WTC11 (cell line): ENCODE data around the gene WDR55. TPM values are rescaled to one million over a fixed set of nuclear protein-coding genes. Genes with fewer than 3 reads are reported as not detected.
"Not testable (repeated sequence)": the region's sequence is repeated elsewhere in the genome, so short reads cannot be mapped to it uniquely, and the experiment has no call there.

Experiments
- ATAC-seq: fragments of 200-7000 bp; cut with Tn5 transposase; 2 replicates; pipeline ENCODE4 v1.10.0; 2021; ENCODE audit warnings: mild to moderate bottlenecking, moderate library complexity
- CTCF ChIA-PET: fragments of 300-600 bp; sonication (Branson Sonifier 250); formaldehyde crosslinking; loops from one replicate; lab custom pipeline; 2021; ENCODE audit warnings: antibody characterized with exemption; lab: Charles Lee
- POLR2A ChIA-PET: fragments of 350-600 bp; sonication (Branson Sonifier 250); formaldehyde crosslinking; loops from one replicate; lab custom pipeline; 2021; ENCODE audit warnings: antibody characterized with exemption; lab: Charles Lee
- DNase-seq: peaks from one replicate; pipeline ENCODE4 v3.0.0; 2021; ENCODE audit warnings: low spot score
- H3K27ac Mint-ChIP-seq: 2 replicates; pipeline ENCODE4 v1.8.0; 2021; ENCODE audit warnings: mixed read lengths
- H3K27me3 Mint-ChIP-seq: 2 replicates; pipeline ENCODE4 v1.8.0; 2021; ENCODE audit warnings: low read depth, mild to moderate bottlenecking, moderate library complexity, mixed read lengths
- H3K36me3 Mint-ChIP-seq: 2 replicates; pipeline ENCODE4 v1.8.0; 2021; ENCODE audit warnings: mixed read lengths
- H3K4me1 Mint-ChIP-seq: 2 replicates; pipeline ENCODE4 v1.8.0; 2022; ENCODE audit warnings: mixed read lengths
- H3K4me3 Mint-ChIP-seq: 2 replicates; pipeline ENCODE4 v1.8.0; 2021; ENCODE audit warnings: mild to moderate bottlenecking, moderate library complexity, mixed read lengths
- H3K9me3 Mint-ChIP-seq: 2 replicates; pipeline ENCODE4 v1.8.0; 2021; ENCODE audit warnings: mixed read lengths
- E2F5 ChIP-seq: sonication (generic); formaldehyde crosslinking; IDR thresholded peaks from 2 replicates; pipeline ENCODE4 v1.8.1; 2022; ENCODE audit warnings: mild to moderate bottlenecking, moderate library complexity, missing genetic modification reagents
- FOXP1 ChIP-seq: sonication (generic); formaldehyde crosslinking; IDR thresholded peaks from 2 replicates; pipeline ENCODE4 v1.8.0; 2022; ENCODE audit warnings: missing genetic modification reagents, mild to moderate bottlenecking, moderate library complexity, borderline replicate concordance
- IRF2 ChIP-seq: sonication (generic); formaldehyde crosslinking; IDR thresholded peaks from 2 replicates; pipeline ENCODE4 v1.8.0; 2022; ENCODE audit warnings: low read depth, missing genetic modification reagents, borderline replicate concordance
- MAX ChIP-seq: sonication (generic); formaldehyde crosslinking; IDR thresholded peaks from 2 replicates; pipeline ENCODE4 v1.8.0; 2022; ENCODE audit warnings: mild to moderate bottlenecking, missing genetic modification reagents
- MLX ChIP-seq: sonication (generic); formaldehyde crosslinking; IDR thresholded peaks from 2 replicates; pipeline ENCODE4 v1.8.1; 2023; ENCODE audit warnings: mild to moderate bottlenecking, missing genetic modification reagents, moderate library complexity
- OVOL2 ChIP-seq: fragments of 250-450 bp; sonication (Bioruptor Pico); IDR thresholded peaks from 2 replicates; pipeline ENCODE4 v1.9.0; 2021; ENCODE audit warnings: mild to moderate bottlenecking, borderline replicate concordance
- PRDM15 ChIP-seq: sonication (generic); formaldehyde crosslinking; IDR thresholded peaks from 2 replicates; pipeline ENCODE4 v1.8.0; 2022; ENCODE audit warnings: missing genetic modification reagents
- SMAD4 ChIP-seq: sonication (generic); formaldehyde crosslinking; IDR thresholded peaks from 2 replicates; pipeline ENCODE4 v1.8.0; 2022; ENCODE audit warnings: mild to moderate bottlenecking, missing genetic modification reagents
- ZMAT4 ChIP-seq: fragments of 250-450 bp; sonication (Bioruptor Pico); IDR thresholded peaks from 2 replicates; pipeline ENCODE4 v1.9.0; 2021; ENCODE audit warnings: mild to moderate bottlenecking
- ZNF138 ChIP-seq: sonication (generic); formaldehyde crosslinking; conservative IDR thresholded peaks from 2 replicates; pipeline ENCODE4 v1.8.1; 2022; ENCODE audit warnings: mild to moderate bottlenecking, moderate library complexity, missing genetic modification reagents
- ZNF219 ChIP-seq: sonication (generic); formaldehyde crosslinking; IDR thresholded peaks from 2 replicates; pipeline ENCODE4 v1.8.0; 2023; ENCODE audit warnings: missing genetic modification reagents, mild to moderate bottlenecking, borderline replicate concordance
- ZNF281 ChIP-seq: sonication (generic); formaldehyde crosslinking; IDR thresholded peaks from 2 replicates; pipeline ENCODE4 v1.8.0; 2023; ENCODE audit warnings: mild to moderate bottlenecking, missing genetic modification reagents
- ZNF317 ChIP-seq: sonication (generic); formaldehyde crosslinking; IDR thresholded peaks from 2 replicates; pipeline ENCODE4 v1.8.1; 2023; ENCODE audit warnings: low read depth, mild to moderate bottlenecking, moderate library complexity, missing genetic modification reagents, borderline replicate concordance
- ZNF512 ChIP-seq: sonication (generic); formaldehyde crosslinking; IDR thresholded peaks from 2 replicates; pipeline ENCODE4 v1.8.1; 2022; ENCODE audit warnings: missing genetic modification reagents, borderline replicate concordance
- ZNF532 ChIP-seq: fragments of 250-450 bp; sonication (Bioruptor Pico); IDR thresholded peaks from 2 replicates; pipeline ENCODE4 v1.9.0; 2021; ENCODE audit warnings: mild to moderate bottlenecking, borderline replicate concordance
- total RNA-seq: library from RNA; stranded (reverse); gene quantifications from 3 replicates; pipeline ENCODE4 v1.2.3, GENCODE V29; 2021

The WDR55 gene
- total RNA-seq, 1 experiment from 2014 or later: 25.3 TPM

- ATAC-seq (no peak), DNase-seq (no peak)
- Mint-ChIP-seq H3K9me3 (no peaks in the 10 kb centered on the region), H3K27ac (no peak overlapping the region), H3K4me1 (peaks cover 4% of the 10 kb centered on the region; the same call in 1 of the 2 replicates), H3K36me3 (no peaks in the 10 kb centered on the region), H3K27me3 (no peaks in the 10 kb centered on the region), H3K4me3 (no peak overlapping the region)
- TF ChIP-seq E2F5 (CRISPR knock-in tag) (no peak), MLX (CRISPR knock-in tag) (no peak), ZNF281 (no peak), IRF2 (no peak), ZMAT4 (CRISPR knock-in tag) (no peak), ZNF532 (CRISPR knock-in tag) (no peak)
- ChIA-PET CTCF (no interaction called here), POLR2A (no interaction called here)
Observed at GRCh38 chr5:140713562-140714094, 48.9 kb downstream of the WDR55 start.

- H3K4me3 Mint-ChIP-seq, DNase-seq, POLR2A ChIA-PET, H3K4me1 Mint-ChIP-seq, H3K27ac Mint-ChIP-seq, CTCF ChIA-PET, H3K9me3 Mint-ChIP-seq, H3K27me3 Mint-ChIP-seq, H3K36me3 Mint-ChIP-seq, ATAC-seq: not testable (repeated sequence)
Observed at GRCh38 chr5:140716238-140716637, 51.5 kb downstream of the WDR55 start.

- no peak overlapping the region for H3K4me3 Mint-ChIP-seq
- H3K36me3 Mint-ChIP-seq: no peaks in the 10 kb centered on the region
- ChIA-PET POLR2A (no interaction called here), CTCF (interaction anchor here (0.5 to 2.6 kb wide), 3 partner anchors 172 to 360 kb away, joined by 3 to 6 read pairs (median 5); partner anchors contain the start of gene EIF4EBP3)
- no peaks in the 10 kb centered on the region; the same call in 1 of the 2 replicates for H3K27me3 Mint-ChIP-seq
- ATAC-seq (no peak), DNase-seq (no peak)
- no peaks in the 10 kb centered on the region for H3K4me1 Mint-ChIP-seq
- peaks cover 4% of the 10 kb centered on the region for H3K9me3 Mint-ChIP-seq
- H3K27ac Mint-ChIP-seq: no peak overlapping the region
- TF ChIP-seq ZNF512 (no peak), FOXP1 (CRISPR knock-in tag) (no peak), ZNF317 (no peak), ZNF138 (no peak), MLX (CRISPR knock-in tag) (no peak), PRDM15 (CRISPR knock-in tag) (no peak), OVOL2 (CRISPR knock-in tag) (no peak), MAX (CRISPR knock-in tag) (no peak), ZNF219 (CRISPR knock-in tag) (no peak), SMAD4 (no peak)
Observed at GRCh38 chr5:140718266-140718592, 53.5 kb downstream of the WDR55 start.
